H7 (cell line): ENCODE results near the gene GLRX2. TPM values are rescaled to one million over a fixed set of nuclear protein-coding genes. Genes with fewer than 3 reads are reported as not detected.
"Not testable (repeated sequence)": the region's sequence is repeated elsewhere in the genome, so short reads cannot be mapped to it uniquely, and the experiment has no call there.

Experiments
- DNase-seq: peaks from one replicate; pipeline ENCODE4 v3.0.0; 2012
- H3K27me3 ChIP-seq: 2 replicates; pipeline ENCODE4 v1.6.0; 2011; ENCODE audit warnings: mild to moderate bottlenecking, low read length; ENCODE audit not compliant: control insufficient read depth, insufficient read depth
- H3K36me3 ChIP-seq: replicated peaks from 2 replicates; pipeline ENCODE4 v1.5.1; 2011; ENCODE audit warnings: low read length; ENCODE audit not compliant: control insufficient read depth, insufficient read depth
- H3K4me3 ChIP-seq: 2 replicates; pipeline ENCODE4 v1.5.1; 2011; ENCODE audit warnings: low read depth, mild to moderate bottlenecking, control low read depth, low read length, moderate library complexity; ENCODE audit not compliant: insufficient read depth
- total RNA-seq: library from RNA; depleted of rRNA; stranded (reverse); fragments of >200 nt; shearing (Covaris generic); gene quantifications from 2 replicates; pipeline ENCODE4 v1.2.3, GENCODE V29; 2014; rRNA removed

The GLRX2 gene
- total RNA-seq, 1 experiment from 2014 or later: 14.6 TPM

DNA sequence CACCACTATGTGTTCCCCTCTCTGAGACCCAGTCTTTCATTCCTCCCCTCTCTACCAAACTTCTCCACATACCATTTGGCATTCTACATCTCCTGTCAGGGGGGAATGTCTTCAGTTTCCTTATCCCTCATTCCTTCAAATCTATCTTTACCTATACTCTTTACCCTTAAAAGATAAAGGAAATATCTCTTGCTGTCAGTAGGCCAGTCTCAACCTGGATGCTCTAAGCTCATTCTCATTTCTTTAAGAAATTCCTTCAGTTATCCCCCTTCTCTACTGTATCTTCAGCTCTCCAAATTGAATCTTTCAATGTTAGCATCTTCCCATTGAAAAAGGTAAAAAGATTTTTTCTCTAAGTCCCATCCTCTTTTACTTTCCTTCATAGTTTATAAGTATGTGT, 39.3 kb downstream of the GLRX2 start:
- Histone ChIP-seq H3K27me3 (no peaks in the 10 kb centered on the region), H3K36me3 (0 out of 2 replicates have a peak, but pooled peaks cover 1% of the 10 kb centered on the region), H3K4me3 (no peak overlapping the region)
- DNase-seq: no peak

DNA sequence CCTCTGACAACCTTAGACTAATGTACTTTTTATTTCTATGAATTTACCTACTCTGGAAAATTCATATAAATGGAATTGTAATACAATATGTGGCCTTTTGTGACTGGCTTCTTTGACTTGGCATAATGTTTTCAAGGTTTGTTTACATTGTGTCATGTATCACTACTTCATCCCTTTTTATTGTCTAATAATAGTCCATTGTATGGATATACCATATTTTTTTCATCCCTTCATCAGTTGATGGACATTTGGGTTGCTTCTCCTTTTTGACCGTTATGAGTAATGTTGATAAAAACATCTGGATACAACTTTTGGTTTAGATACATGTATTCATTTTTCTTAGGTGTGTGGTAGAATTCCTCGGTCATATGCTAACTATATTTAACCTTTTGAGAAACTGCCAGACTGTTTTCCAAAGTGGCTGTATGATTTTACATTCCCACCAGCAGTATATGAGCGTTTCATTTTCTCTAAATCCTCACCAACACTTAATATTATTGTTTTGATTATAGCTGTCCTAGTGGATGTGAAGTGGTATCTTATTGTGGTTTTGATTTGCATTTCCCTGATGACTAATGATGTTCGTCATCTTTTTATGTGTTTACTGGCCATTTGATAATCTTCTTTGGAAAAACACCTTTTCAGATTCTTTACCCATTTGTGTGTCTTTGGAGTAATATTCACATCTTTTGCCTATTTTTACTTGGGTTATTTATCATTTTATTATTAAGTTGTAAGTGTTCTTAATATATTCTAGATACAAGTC, 42.3 kb downstream of the GLRX2 start:
- Histone ChIP-seq H3K36me3 (no peaks in the 10 kb centered on the region), H3K4me3 (no peak overlapping the region), H3K27me3 (no peaks in the 10 kb centered on the region)
- DNase-seq: no peak

GRCh38 chr1:193060938-193061337, 44.3 kb downstream of the GLRX2 start:
- Histone ChIP-seq H3K36me3 (no peaks in the 10 kb centered on the region), H3K4me3 (peak overlapping the region; percentile 100; the same call in 1 of the 2 replicates), H3K27me3 (no peaks in the 10 kb centered on the region)
- DNase-seq: no peak

DNA sequence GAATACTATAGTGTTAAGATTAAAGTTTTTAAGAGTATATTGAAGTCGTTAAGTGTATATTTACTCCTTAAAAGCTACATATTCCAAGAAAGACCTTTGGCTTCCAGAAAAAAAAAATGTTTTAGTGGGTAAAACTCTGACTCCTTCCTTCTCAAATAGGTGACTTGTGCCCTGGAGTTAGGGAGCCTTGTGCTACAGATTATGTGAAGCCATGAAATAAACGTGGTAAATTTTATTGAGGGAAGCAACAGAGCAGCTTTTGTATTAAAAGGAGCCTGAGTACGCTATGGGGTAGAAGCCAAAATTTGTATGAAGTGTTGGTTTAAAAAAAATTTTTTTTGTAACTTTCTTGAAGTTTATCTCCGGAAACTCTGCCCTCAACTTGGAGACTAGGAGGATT, 44.8 kb downstream of the GLRX2 start:
- H3K36me3 ChIP-seq: no peaks in the 10 kb centered on the region
- no peaks in the 10 kb centered on the region for H3K27me3 ChIP-seq
- peak overlapping the region; percentile 100 for H3K4me3 ChIP-seq
- DNase-seq: no peak

DNA sequence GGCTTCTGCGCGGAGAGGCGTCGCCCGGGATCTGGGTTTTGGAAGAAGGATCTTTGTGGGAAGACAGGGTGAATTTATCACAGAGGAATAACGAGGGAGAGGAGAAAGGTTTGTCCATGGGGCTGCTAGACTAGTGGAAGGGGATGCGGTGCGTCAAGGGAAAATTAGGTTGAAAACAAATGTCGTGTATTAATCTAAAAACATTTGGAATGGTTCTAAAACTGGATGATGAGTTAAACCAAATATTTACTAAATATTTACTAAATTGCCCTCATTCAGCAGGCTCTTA, 45.2 kb downstream of the GLRX2 start:
- no peaks in the 10 kb centered on the region for H3K27me3 ChIP-seq
- H3K4me3 ChIP-seq: peak overlapping the region; percentile 100
- no peaks in the 10 kb centered on the region for H3K36me3 ChIP-seq
- DNase-seq: no peak

- Histone ChIP-seq H3K4me3 (peak within 1 kb of the TSS; percentile 100), H3K27me3 (no peaks in the 10 kb centered on the region), H3K36me3 (no peaks in the 10 kb centered on the region)
- peak; percentile 90 for DNase-seq
Observed at GRCh38 chr1:193059282-193060114, 45.7 kb downstream of the GLRX2 start, which contains the start of the genes RO60 and UCHL5. Gene RO60, plus strand, starts transcription at chr1:193059612. Its CDS starts 9,443 bp downstream, at chr1:193069055. Gene UCHL5, minus strand, starts transcription at chr1:193059360. Its CDS starts 100 bp downstream, at chr1:193059260.

DNA sequence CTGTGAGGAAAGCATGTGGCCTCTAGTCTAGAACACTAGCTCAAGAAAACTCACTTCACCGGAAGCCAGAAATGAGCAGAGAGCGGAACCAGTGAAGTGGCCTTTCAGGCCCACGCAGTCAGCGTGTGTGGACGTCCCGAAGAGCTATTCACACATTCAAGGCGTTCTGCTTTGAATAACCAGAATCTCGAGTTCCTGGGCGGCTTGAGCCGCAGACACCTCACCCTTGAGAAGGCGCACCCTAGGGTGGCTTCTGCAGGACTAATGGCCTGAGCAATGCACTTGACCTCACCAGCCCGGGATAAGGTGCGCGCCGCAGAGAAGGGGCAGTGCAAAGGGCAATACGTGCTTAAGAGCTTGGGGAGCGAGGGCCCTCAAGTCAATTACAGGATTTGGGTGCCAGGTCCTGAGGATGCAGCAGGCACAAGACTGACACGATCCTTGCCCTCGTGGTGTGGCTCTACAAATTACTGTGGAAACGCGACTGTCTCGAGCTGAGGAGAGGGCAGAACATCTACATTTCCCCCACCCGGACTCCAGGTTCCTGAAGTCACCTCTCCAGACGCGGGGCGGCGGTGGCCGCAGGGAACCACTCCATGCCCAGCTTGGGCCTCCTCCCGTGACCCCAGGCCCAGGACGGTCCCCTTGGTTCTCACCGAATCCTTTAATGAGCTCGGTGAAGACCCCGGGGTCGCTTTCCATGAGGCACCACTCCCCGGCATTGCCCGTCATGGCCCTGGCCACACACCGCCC, 46.5 kb downstream of the GLRX2 start:
- no peak for DNase-seq
- H3K4me3 ChIP-seq: peak overlapping the region; percentile 100
- no peaks in the 10 kb centered on the region for H3K36me3 ChIP-seq
- H3K27me3 ChIP-seq: no peaks in the 10 kb centered on the region

GRCh38 chr1:193054169-193054675, 51.0 kb downstream of the GLRX2 start:
- 0 out of 2 replicates have a peak, but pooled peaks cover 1% of the 10 kb centered on the region for H3K36me3 ChIP-seq
- no peaks in the 10 kb centered on the region for H3K27me3 ChIP-seq
- no peak for DNase-seq
- H3K4me3 ChIP-seq: no peak overlapping the region

DNA sequence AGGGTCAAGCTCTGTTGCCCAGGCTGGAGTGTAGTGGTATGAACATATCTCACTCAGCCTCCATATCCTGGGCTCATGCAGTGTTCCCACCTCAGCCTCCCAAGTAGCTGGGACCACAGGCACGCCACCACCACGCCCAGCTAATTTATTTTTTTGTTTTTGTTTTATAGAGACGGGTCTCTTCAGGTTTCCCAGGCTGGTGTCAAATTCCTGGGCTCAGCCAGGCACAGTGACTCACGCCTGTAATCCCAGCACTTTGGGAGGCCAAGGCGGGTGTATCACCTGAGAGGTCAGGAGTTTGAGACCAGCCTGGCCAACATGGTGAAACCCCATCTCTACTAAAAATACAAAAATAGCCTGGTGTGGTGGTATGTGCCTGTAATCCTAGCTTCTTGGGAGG, 56.3 kb downstream of the GLRX2 start:
- not testable (repeated sequence) for H3K4me3 ChIP-seq, H3K36me3 ChIP-seq, H3K27me3 ChIP-seq, DNase-seq

Other genes starting within 250 kb of the GLRX2 start
- gene UCHL5, start 46.1 kb downstream of the GLRX2 start, total RNA-seq: 27.7 and 36.3 TPM in 2 replicates
- gene RO60, start 45.8 kb downstream of the GLRX2 start, total RNA-seq: 136 and 193 TPM in 2 replicates
- gene CDC73, start 16.6 kb upstream of the GLRX2 start, total RNA-seq: 19.5 and 20.4 TPM in 2 replicates
- not detected in 2 replicates for gene B3GALT2, start 81.2 kb upstream of the GLRX2 start, total RNA-seq